NCI-H187 (cell line): ENCODE data around the gene PTRH1.
"Not testable (repeated sequence)": the region's sequence is repeated elsewhere in the genome, so short reads cannot be mapped to it uniquely, and the experiment has no call there.

Experiments
- DNase-seq, 2 experiments: peaks; one replicate each; lab custom pipeline; 2025; lab: John Stamatoyannopoulos, UW

The PTRH1 gene

DNA sequence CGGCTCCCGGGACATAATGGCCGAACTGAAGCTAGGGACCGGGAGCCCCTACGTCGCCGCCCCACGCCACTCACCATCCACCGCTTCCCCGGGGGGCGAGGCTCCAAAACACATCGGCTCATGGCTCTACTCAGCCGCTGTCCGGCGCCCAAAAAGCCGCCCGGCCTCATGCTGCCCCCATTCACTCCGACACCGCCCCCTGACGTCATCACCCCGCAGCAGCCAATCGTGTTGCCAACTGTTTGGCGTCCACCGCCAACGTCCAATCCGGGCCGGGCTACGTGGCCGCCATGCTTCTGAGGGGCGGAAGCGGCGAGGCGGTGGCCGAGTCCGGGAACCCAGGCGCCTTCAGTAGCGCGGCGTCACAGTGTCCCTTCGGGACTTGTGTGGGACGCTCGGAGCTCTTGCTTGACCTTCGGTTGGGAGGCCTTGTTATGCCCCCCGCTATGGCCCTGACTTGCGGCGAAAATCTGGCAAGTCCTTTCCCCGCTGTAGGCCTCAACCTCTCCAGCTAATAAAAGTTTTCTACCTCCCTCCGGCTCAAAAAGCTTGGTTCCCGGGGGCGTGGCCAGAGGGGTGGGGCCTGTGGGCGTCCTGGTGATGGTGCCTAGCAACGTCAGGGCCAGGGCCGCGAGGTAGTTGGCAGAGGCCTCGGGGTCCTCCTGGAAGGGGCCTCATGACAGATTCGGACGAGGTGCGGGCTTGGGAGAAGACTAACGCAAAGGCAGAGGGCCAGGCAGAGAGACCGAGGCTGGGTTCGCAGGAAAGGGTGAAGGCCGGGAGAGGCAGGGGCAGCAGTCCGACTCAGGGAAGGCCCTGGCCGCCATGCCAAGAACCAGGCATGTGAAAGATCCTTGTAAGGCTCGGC lies at the start of gene PTRH1, which contains the start of gene TTC16:
PTRH1 (minus strand) TSS at position 194 of the 868 bp plus-strand sequence; CDS start at position 170, 24 bp downstream.
TTC16 (plus strand) TSS at position 610 of the 868 bp plus-strand sequence; CDS start at position 677, 67 bp downstream.
- DNase-seq = peak; percentile 64 to 77

DNA sequence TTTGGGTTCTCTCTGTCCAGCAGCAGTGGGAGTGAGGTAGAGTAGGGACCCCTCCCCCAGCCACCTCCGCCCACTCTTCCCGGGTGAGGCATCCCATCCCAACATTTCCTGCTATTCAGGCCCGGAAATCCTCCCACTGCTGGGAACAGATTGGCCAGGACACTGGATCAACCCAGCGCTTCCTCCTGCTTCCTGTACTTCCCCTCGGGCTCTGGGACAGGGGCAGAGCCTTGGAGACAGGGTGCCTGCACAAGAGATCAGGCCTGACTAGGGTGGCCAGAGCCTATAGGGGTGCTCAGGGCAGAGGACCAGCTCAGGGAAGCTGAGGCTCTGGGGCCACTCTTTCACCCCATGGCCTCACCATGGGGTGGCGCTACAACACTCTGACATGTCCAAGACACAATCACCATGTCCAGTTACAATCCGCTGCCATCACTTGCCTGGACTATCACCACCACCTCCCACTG lies 48.5 kb upstream of the PTRH1 start:
- DNase-seq = no peak

DNA sequence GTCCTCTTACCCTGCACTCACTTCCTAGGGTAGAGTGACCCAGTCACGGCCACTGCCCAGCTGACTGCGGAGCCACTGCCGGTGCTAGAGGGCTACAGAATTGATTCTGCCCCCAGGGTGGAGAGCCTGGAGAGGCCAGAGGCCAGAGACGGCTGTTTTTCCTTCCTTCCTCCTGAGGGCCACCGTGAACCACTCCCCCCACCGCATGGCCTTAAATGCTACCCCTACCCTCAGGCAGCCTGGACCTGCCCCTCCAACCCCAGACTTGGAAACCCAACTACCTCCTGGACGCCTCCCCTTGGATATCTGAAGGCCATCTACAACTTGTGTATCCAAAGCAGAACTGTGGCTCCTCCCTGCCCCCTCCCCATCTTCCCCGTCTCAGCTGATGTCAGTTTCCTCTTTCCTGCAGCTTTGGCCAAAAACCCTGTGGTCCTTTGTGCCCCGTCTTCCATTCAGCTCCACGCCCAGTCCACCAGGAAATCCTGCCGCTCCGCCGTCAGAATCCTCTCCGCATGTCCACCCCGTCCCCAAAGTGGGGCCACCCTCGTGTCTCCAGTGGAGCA lies 46.7 kb upstream of the PTRH1 start:
- DNase-seq = no peak

GRCh38 chr9:127761491-127761956 lies 46.1 kb upstream of the PTRH1 start:
- DNase-seq = no peak

DNA sequence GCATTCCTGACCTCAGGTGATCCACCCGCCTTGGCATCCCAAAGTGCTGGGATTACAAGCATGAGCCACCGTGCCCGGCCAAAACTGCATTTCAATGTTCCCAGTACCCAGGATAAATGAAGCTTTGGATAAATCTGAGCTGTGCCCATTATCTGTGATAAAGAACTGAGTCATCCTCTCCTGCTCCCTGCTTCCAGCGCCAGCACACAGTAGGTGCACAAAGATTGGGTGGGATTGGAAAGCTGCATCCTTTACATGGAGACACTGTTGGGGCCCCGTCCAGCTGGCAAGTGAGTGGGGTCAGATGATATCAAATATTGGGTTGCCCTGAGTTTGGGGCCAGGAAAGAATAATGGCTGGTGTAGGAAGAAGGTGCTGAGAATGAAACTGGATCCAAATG lies 45.6 kb upstream of the PTRH1 start:
- DNase-seq = no peak

DNA sequence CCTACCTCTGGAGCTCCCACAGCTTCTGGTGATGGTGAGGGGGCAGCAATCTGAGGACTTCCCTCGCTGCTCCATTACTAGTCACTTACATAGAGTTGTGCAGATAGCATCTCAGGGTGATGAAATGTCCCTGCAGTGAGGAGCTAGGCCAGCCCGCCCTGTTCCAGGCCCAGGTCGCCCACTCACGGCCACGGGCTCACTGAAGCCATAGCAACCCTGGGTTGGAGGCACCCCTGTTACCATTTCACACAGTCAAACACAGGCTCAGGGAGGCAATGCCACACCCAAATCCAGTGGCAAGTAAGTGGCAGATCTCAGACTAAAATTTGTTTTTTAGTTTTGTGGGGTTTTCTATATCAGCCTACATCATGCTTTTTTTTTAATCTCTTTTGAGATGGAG lies 43.4 kb upstream of the PTRH1 start:
- DNase-seq = no peak

DNA sequence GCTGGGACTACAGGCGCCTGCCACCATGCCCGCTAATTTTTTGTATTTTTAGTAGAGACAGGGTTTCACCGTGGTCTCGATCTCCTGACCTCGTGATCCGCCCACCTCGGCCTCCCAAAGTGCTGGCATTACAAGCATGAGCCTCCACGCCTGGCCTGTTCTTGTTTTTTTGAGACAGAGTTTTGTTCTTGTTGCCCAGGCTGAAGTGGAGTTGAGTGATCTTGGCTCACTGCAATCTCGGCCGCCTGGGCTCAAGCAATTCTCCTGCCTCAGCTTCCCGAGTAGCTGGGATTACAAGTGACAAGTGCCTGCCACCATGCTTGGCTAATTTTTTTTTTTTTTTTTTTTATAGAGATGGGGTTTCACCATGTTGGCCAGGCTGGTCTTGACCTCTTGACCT lies 41.3 kb upstream of the PTRH1 start:
- DNase-seq = not testable (repeated sequence)

DNA sequence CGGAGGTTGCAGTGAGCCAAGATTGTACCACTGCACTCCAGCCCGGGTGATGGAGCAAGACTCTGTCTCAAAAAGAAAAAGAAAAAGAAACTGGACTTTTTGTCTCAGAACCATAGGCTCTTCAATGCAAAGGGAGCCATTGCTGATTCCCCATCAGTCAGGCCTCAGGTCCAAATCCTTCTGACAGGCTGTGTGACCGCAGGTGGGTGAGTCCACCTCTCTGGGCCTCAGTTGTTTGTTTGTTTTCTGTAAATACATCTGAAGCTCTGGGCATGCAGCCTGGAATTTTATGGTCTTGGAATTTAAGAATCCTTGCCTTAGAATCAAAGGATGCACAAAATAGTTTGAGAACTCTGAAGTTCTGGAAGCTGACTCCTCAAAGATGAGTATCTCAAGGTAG lies 40.8 kb upstream of the PTRH1 start:
- DNase-seq = no peak

GRCh38 chr9:127755061-127756060 lies 39.9 kb upstream of the PTRH1 start:
- no peak for DNase-seq

DNA sequence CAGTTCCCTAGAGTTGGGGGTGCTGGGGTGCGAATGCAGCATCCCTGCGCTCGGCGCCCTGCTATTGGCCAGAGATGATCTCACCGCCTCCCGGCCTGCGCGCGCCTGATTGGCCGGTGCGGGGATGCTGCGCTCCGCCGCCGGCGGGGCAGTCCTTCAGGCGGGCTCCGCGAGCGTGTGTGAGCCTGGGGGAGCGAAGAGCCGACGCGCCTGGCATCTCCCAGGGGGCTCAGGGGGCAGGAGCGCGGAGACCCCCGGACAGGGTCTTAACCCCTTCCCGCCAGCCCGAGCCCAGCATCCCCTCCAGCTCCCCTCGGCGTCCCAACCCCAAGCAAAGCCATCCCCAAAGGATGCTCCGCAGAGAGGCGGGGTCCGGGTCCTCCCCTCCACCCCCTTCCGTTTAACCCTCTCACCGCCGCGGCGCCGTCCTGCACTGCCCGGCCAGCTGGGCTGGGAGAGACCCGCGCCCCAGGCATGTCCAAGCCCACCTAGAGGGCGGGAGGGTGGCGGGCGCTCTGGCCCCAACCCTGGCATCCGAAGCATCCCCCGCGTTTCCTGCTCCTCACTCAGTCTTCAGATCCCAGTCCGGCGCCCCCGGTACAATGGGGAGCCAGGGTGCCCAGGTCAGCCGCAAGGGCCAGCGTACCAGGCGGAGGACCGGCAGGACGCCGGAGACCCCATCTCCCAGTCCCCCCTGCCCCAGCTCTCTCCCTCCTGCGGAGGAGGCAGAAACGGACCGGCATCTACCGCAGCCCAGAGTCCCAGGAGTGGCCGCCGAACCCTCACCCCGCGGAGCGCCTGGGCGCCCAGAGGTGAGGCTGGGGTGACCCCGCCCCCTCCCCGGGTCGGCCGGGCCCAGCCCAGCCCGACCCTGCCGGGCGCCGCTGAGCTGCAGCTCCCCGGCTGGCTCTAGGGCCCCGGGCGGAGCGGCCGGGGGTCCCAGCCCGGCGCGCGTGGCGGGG lies 38.9 kb upstream of the PTRH1 start:
- DNase-seq = no peak

DNA sequence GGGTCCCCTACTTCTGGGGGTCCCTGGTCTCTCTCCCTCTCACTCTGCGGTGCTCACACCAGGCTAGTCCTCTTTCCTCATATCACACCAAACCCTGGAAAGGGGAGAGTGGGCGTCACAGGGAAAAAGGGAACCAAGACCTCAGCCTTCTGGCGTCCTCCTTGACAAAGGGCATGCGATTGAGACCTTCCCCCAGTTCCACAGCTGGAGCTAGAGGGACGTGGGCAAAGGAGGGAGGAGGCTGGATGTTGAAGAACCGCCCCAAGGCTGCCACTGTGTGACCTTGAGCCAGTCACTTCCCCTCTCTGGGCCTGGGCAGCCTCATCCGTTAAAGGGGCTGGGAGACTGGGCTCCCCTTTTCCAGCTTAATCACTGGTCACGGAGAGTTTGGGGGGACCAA lies 38.2 kb upstream of the PTRH1 start:
- DNase-seq = no peak

DNA sequence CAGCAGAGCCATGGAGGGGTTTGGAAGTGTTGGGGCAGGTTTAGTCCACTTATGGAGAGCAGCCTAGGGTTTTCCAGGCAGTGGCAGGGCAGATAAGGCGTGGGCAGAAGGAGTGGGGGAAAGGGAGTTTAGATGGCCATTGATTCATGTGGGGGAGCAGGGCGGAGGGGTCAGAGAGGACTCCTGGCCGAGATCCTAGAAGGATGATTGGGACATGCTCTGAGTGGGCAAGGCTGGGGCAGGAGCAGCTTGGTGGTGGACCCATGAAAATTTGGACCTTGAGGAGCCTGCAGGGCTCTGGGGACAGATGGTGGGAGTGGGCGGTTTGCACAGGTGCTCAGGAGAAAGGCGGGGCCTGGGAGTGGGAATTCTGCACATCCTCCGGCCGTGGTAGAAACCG lies 37.7 kb upstream of the PTRH1 start:
- no peak for DNase-seq

GRCh38 chr9:127751269-127752054 lies 36.0 kb upstream of the PTRH1 start:
- DNase-seq = no peak

- no peak for DNase-seq
Observed at GRCh38 chr9:127749090-127749787, 33.8 kb upstream of the PTRH1 start.

DNA sequence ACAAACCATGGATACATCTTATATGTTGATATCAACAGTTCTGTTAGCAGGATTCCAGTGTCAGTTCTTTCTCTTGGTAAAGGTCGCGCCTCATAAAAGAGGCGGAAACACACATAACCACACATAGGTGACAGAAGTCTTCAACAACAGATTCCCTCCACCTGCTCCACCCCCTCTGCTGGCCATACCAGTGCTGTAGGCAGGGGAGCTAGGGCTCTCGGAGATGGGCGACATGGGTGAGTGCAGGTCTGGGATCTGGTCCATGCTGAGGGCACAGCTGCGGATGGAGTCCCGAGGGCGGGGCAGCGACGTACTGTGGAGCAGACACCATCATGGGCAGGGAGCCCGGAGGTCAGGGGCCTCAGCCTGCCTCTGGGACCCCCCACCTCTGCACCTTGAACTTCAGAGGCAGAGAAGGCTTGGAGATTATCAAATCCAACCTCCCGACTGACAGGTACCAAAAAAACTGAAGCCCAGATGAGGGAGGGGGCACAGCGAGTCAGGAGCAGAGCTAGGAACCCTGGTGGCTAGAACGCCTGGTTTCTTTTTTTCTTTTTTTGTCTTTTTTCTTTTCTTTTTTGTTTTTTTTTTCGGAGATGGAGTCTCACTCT lies 31.6 kb upstream of the PTRH1 start:
- no peak for DNase-seq

DNA sequence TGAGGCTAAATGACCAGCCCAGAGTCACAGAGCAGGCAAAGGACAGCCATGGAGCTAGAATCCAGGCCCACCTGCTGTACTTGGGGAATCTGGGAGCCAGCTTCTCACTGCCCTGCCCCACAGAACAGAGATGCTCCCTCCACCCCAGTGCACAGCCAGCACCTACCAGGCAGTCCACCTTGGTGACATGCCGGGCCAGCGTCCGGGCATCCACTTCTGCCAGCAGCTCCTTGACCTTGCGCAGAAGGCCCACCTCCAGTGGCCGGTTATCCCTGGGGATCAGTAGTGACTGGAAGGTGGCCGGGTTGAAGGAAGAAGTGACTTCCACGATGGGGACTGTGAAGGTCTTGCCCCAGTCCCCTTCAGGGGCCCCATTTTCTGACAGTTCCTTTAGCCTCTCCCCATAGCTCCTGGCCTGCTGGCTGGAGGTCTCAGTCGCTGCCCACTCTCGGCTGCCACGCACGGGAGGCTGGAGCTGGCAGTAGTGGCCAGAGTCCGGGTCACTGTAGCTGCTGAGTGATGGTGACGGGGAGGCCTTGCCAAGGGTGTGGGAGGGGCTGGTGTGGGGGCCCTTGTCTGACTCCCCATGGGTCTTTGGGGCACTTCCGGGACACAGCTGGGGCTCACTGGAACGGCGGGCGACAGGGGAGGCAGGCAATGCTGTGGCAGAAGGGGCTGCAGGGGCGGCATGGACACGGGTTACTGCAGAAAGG lies 29.1 kb upstream of the PTRH1 start:
- DNase-seq = no peak

DNA sequence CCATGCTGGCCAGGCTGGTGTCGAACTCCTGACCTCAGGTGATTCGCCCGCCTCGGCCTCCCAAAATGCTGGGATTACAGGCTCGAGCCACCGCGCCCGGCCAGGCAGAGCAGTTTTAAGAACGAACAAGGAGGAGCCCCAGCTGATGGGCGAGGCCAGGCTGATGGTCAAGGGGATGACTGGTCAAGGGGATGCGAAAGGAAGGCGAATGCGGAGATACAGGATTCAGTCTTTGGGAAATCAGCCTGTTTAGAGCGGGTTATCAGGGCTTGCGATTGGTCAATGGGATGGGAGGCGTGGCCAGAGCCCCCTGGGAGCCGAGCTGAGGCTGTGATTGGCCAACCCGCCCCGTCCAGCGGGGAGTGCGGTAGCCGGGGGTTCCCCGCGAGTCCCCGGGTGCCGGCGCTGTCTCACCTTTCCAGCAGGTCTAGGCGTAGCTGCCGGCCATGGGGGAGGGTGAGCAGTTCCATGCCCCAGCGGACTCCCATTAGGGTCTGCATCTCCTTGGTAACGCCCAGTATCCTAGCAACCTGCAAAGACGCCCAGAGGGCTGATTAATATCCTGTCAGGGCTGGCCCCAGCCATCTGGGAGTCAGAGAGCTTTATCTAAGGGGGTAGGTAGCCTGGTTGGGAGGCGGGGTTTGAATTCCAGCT lies 27.1 kb upstream of the PTRH1 start:
- DNase-seq = peak; percentile 1 to 5
